ENCODE data around the gene SBK3. TPM values are rescaled to one million over a fixed set of nuclear protein-coding genes. Genes with fewer than 3 reads are reported as not detected.
"Not testable (repeated sequence)": the region's sequence is repeated elsewhere in the genome, so short reads cannot be mapped to it uniquely, and the experiment has no call there.

The SBK3 gene
- total RNA-seq, 1 donor from 2014 or later, result not detected

- H3K4me1 Mint-ChIP-seq (ENCODE audit: low read depth), result peaks cover 20% of the 10 kb centered on the region
- H3K9me3 Mint-ChIP-seq (ENCODE audit: low read depth), result no peaks in the 10 kb centered on the region
- H3K4me3 Mint-ChIP-seq (ENCODE audit: low read depth), result peak overlapping the region; percentile 92
- peaks cover 17% of the 10 kb centered on the region for H3K36me3 Mint-ChIP-seq (ENCODE audit: insufficient read depth)
- H3K27me3 Mint-ChIP-seq, result no peaks in the 10 kb centered on the region
- H3K27ac Mint-ChIP-seq, result peak overlapping the region; percentile 87
- DNase-seq (ENCODE audit: low spot score, unreplicated experiment), result no peak
- TF ChIP-seq, protein P1, sequence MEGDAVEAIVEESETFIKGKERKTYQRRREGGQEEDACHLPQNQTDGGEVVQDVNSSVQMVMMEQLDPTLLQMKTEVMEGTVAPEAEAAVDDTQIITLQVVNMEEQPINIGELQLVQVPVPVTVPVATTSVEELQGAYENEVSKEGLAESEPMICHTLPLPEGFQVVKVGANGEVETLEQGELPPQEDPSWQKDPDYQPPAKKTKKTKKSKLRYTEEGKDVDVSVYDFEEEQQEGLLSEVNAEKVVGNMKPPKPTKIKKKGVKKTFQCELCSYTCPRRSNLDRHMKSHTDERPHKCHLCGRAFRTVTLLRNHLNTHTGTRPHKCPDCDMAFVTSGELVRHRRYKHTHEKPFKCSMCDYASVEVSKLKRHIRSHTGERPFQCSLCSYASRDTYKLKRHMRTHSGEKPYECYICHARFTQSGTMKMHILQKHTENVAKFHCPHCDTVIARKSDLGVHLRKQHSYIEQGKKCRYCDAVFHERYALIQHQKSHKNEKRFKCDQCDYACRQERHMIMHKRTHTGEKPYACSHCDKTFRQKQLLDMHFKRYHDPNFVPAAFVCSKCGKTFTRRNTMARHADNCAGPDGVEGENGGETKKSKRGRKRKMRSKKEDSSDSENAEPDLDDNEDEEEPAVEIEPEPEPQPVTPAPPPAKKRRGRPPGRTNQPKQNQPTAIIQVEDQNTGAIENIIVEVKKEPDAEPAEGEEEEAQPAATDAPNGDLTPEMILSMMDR (IDR thresholded peaks at IDR 0.05; ENCODE audit: unreplicated experiment), result no peak
Measured at GRCh38 chr19:55578761-55579747, 33.7 kb upstream of the SBK3 start.

DNA sequence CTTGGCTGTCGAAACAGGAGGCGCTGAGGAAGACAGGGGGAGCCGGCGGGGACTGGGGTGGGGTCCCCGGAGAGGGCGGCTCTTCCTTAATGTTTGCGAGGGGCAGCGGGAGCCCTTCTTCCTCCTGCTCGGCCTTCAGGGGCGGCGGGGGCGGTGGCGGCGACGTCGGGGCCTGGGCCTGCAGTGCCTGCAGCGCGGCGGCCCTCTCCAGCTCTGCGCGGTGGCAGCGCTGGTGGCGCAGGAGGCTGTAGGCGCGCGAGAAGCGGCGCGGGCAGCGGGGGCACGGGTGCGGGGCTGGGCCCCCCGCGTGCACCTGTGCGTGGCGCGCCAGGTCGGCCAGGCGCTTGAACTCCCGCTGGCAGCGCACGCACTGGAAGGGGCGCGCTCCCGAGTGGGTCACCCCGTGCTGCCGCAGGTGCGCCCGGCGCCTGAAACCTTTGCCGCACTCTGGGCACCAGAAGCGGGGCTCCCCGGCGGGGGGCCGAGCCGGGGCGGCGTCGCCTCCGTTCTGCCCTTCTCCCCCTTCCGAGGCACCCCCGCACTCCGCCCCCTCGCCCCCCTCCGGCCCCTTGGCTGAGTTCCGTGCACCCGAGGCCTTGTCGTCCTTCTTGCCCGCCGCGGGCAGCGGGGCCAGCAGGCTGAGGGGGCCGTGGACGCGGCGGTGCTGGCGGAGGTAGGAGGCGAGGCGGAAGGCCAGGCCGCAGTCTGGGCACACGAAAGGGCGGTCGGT, 32.9 kb upstream of the SBK3 start:
- TF ChIP-seq, protein P1 (IDR thresholded peaks at IDR 0.05; ENCODE audit: unreplicated experiment), result no peak
- H3K27me3 Mint-ChIP-seq, result no peaks in the 10 kb centered on the region
- no peak overlapping the region for H3K4me3 Mint-ChIP-seq (ENCODE audit: low read depth)
- peaks cover 20% of the 10 kb centered on the region for H3K4me1 Mint-ChIP-seq (ENCODE audit: low read depth)
- H3K27ac Mint-ChIP-seq, result no peak overlapping the region
- H3K36me3 Mint-ChIP-seq (ENCODE audit: insufficient read depth), result peaks cover 17% of the 10 kb centered on the region
- no peak for DNase-seq (ENCODE audit: low spot score, unreplicated experiment)
- H3K9me3 Mint-ChIP-seq (ENCODE audit: low read depth), result no peaks in the 10 kb centered on the region

DNA sequence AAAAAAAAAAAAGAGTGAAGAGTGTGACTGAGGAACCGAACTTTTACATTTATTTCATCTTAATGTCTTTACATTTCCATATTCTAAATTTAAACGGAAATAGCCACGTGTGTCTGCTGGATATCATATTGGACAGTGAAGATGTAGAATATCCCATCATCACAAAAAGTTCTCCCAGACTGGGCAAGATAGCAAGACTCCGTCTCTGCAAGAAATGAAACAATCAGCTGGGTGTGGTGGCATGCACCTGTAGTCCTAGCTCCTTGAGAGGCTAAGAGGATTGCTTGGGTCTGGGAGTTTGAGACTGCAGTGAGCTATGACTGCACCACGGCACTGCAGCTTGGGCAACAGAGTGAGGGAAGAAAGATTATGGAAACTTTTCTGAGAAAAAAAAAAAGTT, 31.4 kb upstream of the SBK3 start:
- Mint-ChIP-seq H3K27ac (peak overlapping the region; percentile 84), H3K27me3 (no peaks in the 10 kb centered on the region), H3K9me3 (ENCODE audit: low read depth) (no peaks in the 10 kb centered on the region), H3K4me1 (ENCODE audit: low read depth) (peaks cover 15% of the 10 kb centered on the region), H3K4me3 (ENCODE audit: low read depth) (peak overlapping the region; percentile 55), H3K36me3 (ENCODE audit: insufficient read depth) (peaks cover 17% of the 10 kb centered on the region)
- TF ChIP-seq, protein P1 (IDR thresholded peaks at IDR 0.05; ENCODE audit: unreplicated experiment), result no peak
- DNase-seq (ENCODE audit: low spot score, unreplicated experiment), result no peak

DNA sequence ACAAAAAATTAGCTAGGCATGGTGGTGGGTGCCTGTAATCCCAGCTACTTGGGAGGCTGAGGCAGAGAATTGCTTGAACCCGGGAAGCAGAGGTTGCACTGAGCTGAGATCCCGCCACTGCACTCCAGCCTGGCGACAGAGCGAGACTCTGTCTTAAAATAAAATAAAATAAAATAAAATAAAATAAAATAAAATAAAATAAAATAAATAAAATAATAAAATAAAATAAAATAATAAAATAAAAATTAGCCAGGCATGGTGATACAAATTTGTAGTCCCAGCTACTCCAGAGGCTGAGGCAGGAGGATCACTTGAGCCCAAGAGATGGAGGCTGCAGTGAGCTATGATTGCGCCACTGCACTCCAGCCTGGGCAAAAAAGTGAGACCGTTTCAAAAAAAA, 28.6 kb upstream of the SBK3 start:
- not testable (repeated sequence) for H3K27me3 Mint-ChIP-seq; H3K4me3 Mint-ChIP-seq (ENCODE audit: low read depth); H3K27ac Mint-ChIP-seq; DNase-seq (ENCODE audit: low spot score, unreplicated experiment); H3K4me1 Mint-ChIP-seq (ENCODE audit: low read depth); H3K9me3 Mint-ChIP-seq (ENCODE audit: low read depth)
- peaks cover 13% of the 10 kb centered on the region for H3K36me3 Mint-ChIP-seq (ENCODE audit: insufficient read depth)

GRCh38 chr19:55569477-55569876, 24.1 kb upstream of the SBK3 start:
- not testable (repeated sequence) for DNase-seq (ENCODE audit: low spot score, unreplicated experiment); H3K4me1 Mint-ChIP-seq (ENCODE audit: low read depth); H3K36me3 Mint-ChIP-seq (ENCODE audit: insufficient read depth); H3K27ac Mint-ChIP-seq; H3K27me3 Mint-ChIP-seq; H3K9me3 Mint-ChIP-seq (ENCODE audit: low read depth); H3K4me3 Mint-ChIP-seq (ENCODE audit: low read depth)

GRCh38 chr19:55567708-55568328, 22.5 kb upstream of the SBK3 start:
- H3K4me3 Mint-ChIP-seq (ENCODE audit: low read depth), result no peak overlapping the region
- no peaks in the 10 kb centered on the region for H3K9me3 Mint-ChIP-seq (ENCODE audit: low read depth)
- H3K36me3 Mint-ChIP-seq (ENCODE audit: insufficient read depth), result no peaks in the 10 kb centered on the region
- peaks cover 2% of the 10 kb centered on the region for H3K4me1 Mint-ChIP-seq (ENCODE audit: low read depth)
- no peak for DNase-seq (ENCODE audit: low spot score, unreplicated experiment)
- H3K27me3 Mint-ChIP-seq, result peaks cover 11% of the 10 kb centered on the region
- TF ChIP-seq, protein P1 (IDR thresholded peaks at IDR 0.05; ENCODE audit: unreplicated experiment), result no peak
- H3K27ac Mint-ChIP-seq, result no peak overlapping the region

Measured in progenitor cell of endocrine pancreas (in vitro differentiated cells).